HepG2 (cell line): ENCODE results near the gene CFAP46. TPM values are rescaled to one million over a fixed set of nuclear protein-coding genes. Genes with fewer than 3 reads are reported as not detected.

Experiments
- ATAC-seq: fragments of 200-7000 bp; cut with Tn5 transposase; 3 replicates; pipeline ENCODE4 v1.9.1; 2020; ENCODE audit warnings: mild to moderate bottlenecking, moderate library complexity
- BruUV-seq: library from RNA; stranded (reverse); fragments of 400-500 nt; replicated peaks from 2 replicates; lab custom pipeline; 2021; lab: Mats Ljungman, UMichigan
- CTCF ChIA-PET: fragments of 300-600 bp; formaldehyde crosslinking; extraction: SDS; loops from one replicate; lab custom pipeline; 2021; ENCODE audit warnings: low total read pairs, inconsistent platforms, low intra/inter-chr PET ratio; lab: Yijun Ruan, JAX
- POLR2A ChIA-PET: fragments of 350-600 bp; sonication (Branson Sonifier 250); formaldehyde crosslinking; loops from one replicate; lab custom pipeline; 2020; ENCODE audit warnings: antibody characterized with exemption, inconsistent platforms; lab: Yijun Ruan, JAX
- DNase-seq: peaks from one replicate; pipeline ENCODE4 v3.0.0-alpha.2; 2015; ENCODE audit warnings: low spot score
- FAIRE-seq: peaks from 3 replicates; lab custom pipeline; 2011; peaks lifted over from hg19 to GRCh38; lab: Jason Lieb, UNC
- H2AFZ ChIP-seq: one replicate; pipeline ENCODE4 v1.6.1; 2011; ENCODE audit warnings: low read length, inconsistent platforms
- H3K27ac ChIP-seq: fragments of 300-600 bp; 3 replicates; pipeline ENCODE4 v1.8.0; 2011; ENCODE audit warnings: mixed run types, mild to moderate bottlenecking, mixed read lengths, low read length, inconsistent platforms; ENCODE audit not compliant: insufficient read depth; ENCODE audit errors: extremely low read length
- H3K27me3 ChIP-seq, 2 experiments: fragments of 200-600 bp in 1 of 2; 2 replicates in 1 of 2; 3 replicates in 1 of 2; pipeline versions ENCODE4 v1.6.0 to v1.8.0; 2011; ENCODE audit warnings: low read length in 2 of 2, mild to moderate bottlenecking in 2 of 2, moderate library complexity in 2 of 2, inconsistent platforms in 1 of 2; ENCODE audit not compliant: insufficient read depth in 2 of 2, control insufficient read depth in 1 of 2
- H3K36me3 ChIP-seq, 2 experiments: fragments of 200-600 bp in 1 of 2; replicated peaks in 1 of 2; 2 replicates in 1 of 2; 3 replicates in 1 of 2; pipeline versions ENCODE4 v1.5.1 to v1.8.0; 2011; ENCODE audit warnings: low read length in 2 of 2, inconsistent platforms in 1 of 2; ENCODE audit not compliant: insufficient read depth in 2 of 2, control insufficient read depth in 1 of 2
- H3K4me1 ChIP-seq: 2 replicates; pipeline ENCODE4 v1.5.1; 2012; ENCODE audit warnings: low read length, inconsistent platforms; ENCODE audit not compliant: insufficient read depth
- H3K4me2 ChIP-seq: 2 replicates; pipeline ENCODE4 v1.6.0; 2011; ENCODE audit warnings: low read depth, low read length, inconsistent platforms
- H3K4me3 ChIP-seq, 3 experiments: fragments of 200-600 bp in 1 of 3; sonication (generic), shearing (Covaris generic) in 1 of 3; replicated peaks in 1 of 3; 2 replicates each; pipeline ENCODE4 v1.5.1; 2011 to 2016; ENCODE audit warnings: low read length in 3 of 3, inconsistent platforms in 2 of 3, low read depth in 2 of 3, mild to moderate bottlenecking in 2 of 3, control low read depth in 1 of 3, mixed read lengths in 1 of 3; ENCODE audit not compliant: insufficient read depth in 1 of 3
- H3K79me2 ChIP-seq: one replicate; pipeline ENCODE4 v1.6.1; 2011; ENCODE audit warnings: low read length, inconsistent platforms; ENCODE audit not compliant: insufficient read depth
- H3K9ac ChIP-seq: 2 replicates; pipeline ENCODE4 v1.6.0; 2011; ENCODE audit warnings: mild to moderate bottlenecking, low read depth, low read length, inconsistent platforms; ENCODE audit not compliant: insufficient read depth
- H3K9me3 ChIP-seq: 2 replicates; pipeline ENCODE4 v1.5.1; 2012; ENCODE audit warnings: mild to moderate bottlenecking, low read length
- H4K20me1 ChIP-seq: 2 replicates; pipeline ENCODE4 v1.6.0; 2011; ENCODE audit warnings: inconsistent platforms, mild to moderate bottlenecking, low read length, moderate library complexity; ENCODE audit not compliant: insufficient read depth
- ETV6 ChIP-seq: sonication (generic); formaldehyde crosslinking; conservative IDR thresholded peaks from 2 replicates; pipeline ENCODE4 v1.4.0; 2020; ENCODE audit warnings: missing genetic modification reagents
- KDM1A ChIP-seq: IDR thresholded peaks from 2 replicates; pipeline ENCODE4 v1.6.1; 2016; ENCODE audit warnings: missing compliant biosample characterization
- MED13 ChIP-seq: sonication (generic); formaldehyde crosslinking; IDR thresholded peaks from 2 replicates; pipeline ENCODE4 v1.5.0; 2020; ENCODE audit warnings: missing genetic modification reagents
- NR1H2 ChIP-seq: sonication (generic); formaldehyde crosslinking; IDR thresholded peaks from 2 replicates; pipeline ENCODE4 v1.8.1; 2022; ENCODE audit warnings: low read depth, missing genetic modification reagents, borderline replicate concordance
- ZNF263 ChIP-seq: sonication (generic); formaldehyde crosslinking; IDR thresholded peaks from 2 replicates; pipeline ENCODE4 v1.4.0; 2020; ENCODE audit warnings: missing genetic modification reagents
- ZNF354B ChIP-seq: sonication (generic); formaldehyde crosslinking; IDR thresholded peaks from 2 replicates; pipeline ENCODE4 v1.8.0; 2022; ENCODE audit warnings: mild to moderate bottlenecking, missing genetic modification reagents
- WGBS: methylation state at CpG from one replicate; pipeline ENCODE4 v1.1.6; 2017; ENCODE audit warnings: low lambda C conversion rate; 5-methylcytosine and 5-hydroxymethylcytosine counted together
- in situ Hi-C: cut with HindIII; loops from 2 replicates; pipeline ENCODE4 v1.10.0; 2017; ENCODE audit warnings: low pct_unique_long_range_greater_than_20kb; ENCODE audit not compliant: extremely low pct_ligation_motif_present
- intact Hi-C: fragments of 100-400 bp; cut with micrococcal nuclease; formaldehyde crosslinking; loops from one replicate; pipeline ENCODE4 v1.10.0; 2022; ENCODE audit not compliant: unreplicated experiment
- polyA plus RNA-seq, 8 experiments: library from polyadenylated mRNA; depleted of rRNA in 3 of 8; stranded (reverse) in 7 of 8; unstranded in 1 of 8; fragments of >200 nt; fragmentation: Illumina TruSeq in 4 of 8; extraction: Trizol in 4 of 8; gene quantifications; 2 replicates each; pipeline versions ENCODE4 v1.2.1 to v1.2.3, GENCODE V29; 2011 to 2016; ENCODE audit warnings: low read depth in 4 of 8, missing spikeins in 1 of 8, mixed read lengths in 1 of 8; ENCODE audit not compliant: insufficient read depth in 1 of 8
- total RNA-seq, 5 experiments: library from RNA; depleted of rRNA; stranded (reverse); fragments of >200 nt; fragmentation: Illumina TruSeq; extraction: Trizol; gene quantifications; 2 replicates each; pipeline ENCODE4 v1.2.3, GENCODE V29; 2016; ENCODE audit warnings: low read depth in 1 of 5
- TF ChIP-seq, protein P1 (sequence below): sonication (generic); formaldehyde crosslinking; IDR thresholded peaks from 2 replicates; pipeline ENCODE4 v1.5.1; 2020; ENCODE audit warnings: missing genetic modification reagents, mild to moderate bottlenecking, borderline replicate concordance
- TF ChIP-seq, protein P2 (sequence below): sonication (generic); formaldehyde crosslinking; IDR thresholded peaks from 2 replicates; pipeline ENCODE4 v1.5.0; 2020; ENCODE audit warnings: mild to moderate bottlenecking, missing genetic modification reagents, borderline replicate concordance
- TF ChIP-seq, protein P3 (sequence below): IDR thresholded peaks from 2 replicates; pipeline ENCODE4 v1.6.1; 2016; ENCODE audit warnings: missing genetic modification reagents, missing compliant biosample characterization
- TF ChIP-seq, protein P4 (sequence below): sonication (generic); formaldehyde crosslinking; IDR thresholded peaks from 2 replicates; pipeline ENCODE4 v1.5.0; 2020; ENCODE audit warnings: missing genetic modification reagents

CFAP46 gene
- total and polyA plus RNA-seq, 2 of the 13 experiments (the other 11 are each of a cell fraction or from before 2014, with no cell fraction given) = 0.24 to 0.84 TPM

DNA sequence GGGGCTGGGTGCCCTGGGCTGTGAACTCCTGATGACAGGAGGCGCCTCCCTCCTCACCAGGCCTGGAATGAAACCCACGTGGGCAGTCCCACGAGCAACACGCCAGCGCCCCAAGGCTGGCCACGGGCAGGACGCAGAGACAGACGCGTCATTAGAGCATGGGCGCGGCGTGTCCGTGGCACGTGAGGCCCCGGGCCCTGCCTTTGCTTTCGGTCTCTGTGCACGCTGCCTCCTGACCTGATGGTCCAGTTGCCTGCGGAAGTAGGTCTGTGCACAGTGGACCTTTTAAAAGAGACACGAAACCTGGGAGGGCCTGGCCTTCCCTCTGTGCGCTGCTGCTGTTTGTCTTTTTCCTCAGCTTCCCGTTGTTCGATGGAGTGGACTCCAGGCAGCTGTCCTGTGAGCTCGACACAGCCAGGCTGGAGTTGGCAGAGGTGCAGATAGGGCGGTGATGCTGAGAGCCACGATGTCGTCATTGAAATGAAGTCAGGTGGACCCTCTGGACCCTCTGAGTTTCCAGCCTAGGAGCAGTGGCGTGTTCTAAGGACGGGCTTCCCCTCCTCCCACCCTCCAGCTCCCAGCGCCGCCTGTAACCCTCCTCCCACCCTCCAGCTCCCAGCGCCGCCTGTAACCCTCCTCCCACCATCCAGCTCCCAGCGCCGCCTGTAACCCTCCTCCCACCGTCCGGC, 40.1 kb upstream of the CFAP46 start:
- H2AFZ ChIP-seq = no peak overlapping the region
- 0 out of 2 replicates have a peak, but pooled peaks cover 7% of the 10 kb centered on the region for H4K20me1 ChIP-seq
- H3K36me3 ChIP-seq = no peaks in the 10 kb centered on the region
- ChIA-PET CTCF (no interaction called here), POLR2A (no interaction called here)
- no peaks in the 10 kb centered on the region for H3K4me1 ChIP-seq
- WGBS = 57% methylated on average over 22 of the region's 36 CpGs
- no peaks in the 10 kb centered on the region for H3K9me3 ChIP-seq
- DNase-seq = no peak
- H3K4me3 ChIP-seq = no peak overlapping the region
- in situ Hi-C loops (no loop called here), intact Hi-C loops (no loop called here)
- BruUV-seq = no TSS peak
- no peak overlapping the region for H3K9ac ChIP-seq
- peaks cover 11 to 66% of the 10 kb centered on the region in 2 experiments; a peak in 4 of 5 replicates for H3K27me3 ChIP-seq
- H3K27ac ChIP-seq = no peak overlapping the region
- ATAC-seq = no peak
- H3K4me2 ChIP-seq = no peak overlapping the region
- H3K79me2 ChIP-seq = no peaks in the 10 kb centered on the region
- FAIRE-seq = no peak
- TF ChIP-seq ETV6 (no peak), NR1H2 (no peak), KDM1A (CRISPR knock-in tag) (no peak), ZNF263 (peak; percentile 42; the same call in 1 of the 2 replicates), MED13 (CRISPR knock-in tag) (no peak), ZNF354B (CRISPR knock-in tag) (no peak)
- TF ChIP-seq, protein P1, sequence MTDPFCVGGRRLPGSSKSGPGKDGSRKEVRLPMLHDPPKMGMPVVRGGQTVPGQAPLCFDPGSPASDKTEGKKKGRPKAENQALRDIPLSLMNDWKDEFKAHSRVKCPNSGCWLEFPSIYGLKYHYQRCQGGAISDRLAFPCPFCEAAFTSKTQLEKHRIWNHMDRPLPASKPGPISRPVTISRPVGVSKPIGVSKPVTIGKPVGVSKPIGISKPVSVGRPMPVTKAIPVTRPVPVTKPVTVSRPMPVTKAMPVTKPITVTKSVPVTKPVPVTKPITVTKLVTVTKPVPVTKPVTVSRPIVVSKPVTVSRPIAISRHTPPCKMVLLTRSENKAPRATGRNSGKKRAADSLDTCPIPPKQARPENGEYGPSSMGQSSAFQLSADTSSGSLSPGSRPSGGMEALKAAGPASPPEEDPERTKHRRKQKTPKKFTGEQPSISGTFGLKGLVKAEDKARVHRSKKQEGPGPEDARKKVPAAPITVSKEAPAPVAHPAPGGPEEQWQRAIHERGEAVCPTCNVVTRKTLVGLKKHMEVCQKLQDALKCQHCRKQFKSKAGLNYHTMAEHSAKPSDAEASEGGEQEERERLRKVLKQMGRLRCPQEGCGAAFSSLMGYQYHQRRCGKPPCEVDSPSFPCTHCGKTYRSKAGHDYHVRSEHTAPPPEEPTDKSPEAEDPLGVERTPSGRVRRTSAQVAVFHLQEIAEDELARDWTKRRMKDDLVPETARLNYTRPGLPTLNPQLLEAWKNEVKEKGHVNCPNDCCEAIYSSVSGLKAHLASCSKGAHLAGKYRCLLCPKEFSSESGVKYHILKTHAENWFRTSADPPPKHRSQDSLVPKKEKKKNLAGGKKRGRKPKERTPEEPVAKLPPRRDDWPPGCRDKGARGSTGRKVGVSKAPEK (CRISPR knock-in tag) = no peak
- TF ChIP-seq, protein P2, sequence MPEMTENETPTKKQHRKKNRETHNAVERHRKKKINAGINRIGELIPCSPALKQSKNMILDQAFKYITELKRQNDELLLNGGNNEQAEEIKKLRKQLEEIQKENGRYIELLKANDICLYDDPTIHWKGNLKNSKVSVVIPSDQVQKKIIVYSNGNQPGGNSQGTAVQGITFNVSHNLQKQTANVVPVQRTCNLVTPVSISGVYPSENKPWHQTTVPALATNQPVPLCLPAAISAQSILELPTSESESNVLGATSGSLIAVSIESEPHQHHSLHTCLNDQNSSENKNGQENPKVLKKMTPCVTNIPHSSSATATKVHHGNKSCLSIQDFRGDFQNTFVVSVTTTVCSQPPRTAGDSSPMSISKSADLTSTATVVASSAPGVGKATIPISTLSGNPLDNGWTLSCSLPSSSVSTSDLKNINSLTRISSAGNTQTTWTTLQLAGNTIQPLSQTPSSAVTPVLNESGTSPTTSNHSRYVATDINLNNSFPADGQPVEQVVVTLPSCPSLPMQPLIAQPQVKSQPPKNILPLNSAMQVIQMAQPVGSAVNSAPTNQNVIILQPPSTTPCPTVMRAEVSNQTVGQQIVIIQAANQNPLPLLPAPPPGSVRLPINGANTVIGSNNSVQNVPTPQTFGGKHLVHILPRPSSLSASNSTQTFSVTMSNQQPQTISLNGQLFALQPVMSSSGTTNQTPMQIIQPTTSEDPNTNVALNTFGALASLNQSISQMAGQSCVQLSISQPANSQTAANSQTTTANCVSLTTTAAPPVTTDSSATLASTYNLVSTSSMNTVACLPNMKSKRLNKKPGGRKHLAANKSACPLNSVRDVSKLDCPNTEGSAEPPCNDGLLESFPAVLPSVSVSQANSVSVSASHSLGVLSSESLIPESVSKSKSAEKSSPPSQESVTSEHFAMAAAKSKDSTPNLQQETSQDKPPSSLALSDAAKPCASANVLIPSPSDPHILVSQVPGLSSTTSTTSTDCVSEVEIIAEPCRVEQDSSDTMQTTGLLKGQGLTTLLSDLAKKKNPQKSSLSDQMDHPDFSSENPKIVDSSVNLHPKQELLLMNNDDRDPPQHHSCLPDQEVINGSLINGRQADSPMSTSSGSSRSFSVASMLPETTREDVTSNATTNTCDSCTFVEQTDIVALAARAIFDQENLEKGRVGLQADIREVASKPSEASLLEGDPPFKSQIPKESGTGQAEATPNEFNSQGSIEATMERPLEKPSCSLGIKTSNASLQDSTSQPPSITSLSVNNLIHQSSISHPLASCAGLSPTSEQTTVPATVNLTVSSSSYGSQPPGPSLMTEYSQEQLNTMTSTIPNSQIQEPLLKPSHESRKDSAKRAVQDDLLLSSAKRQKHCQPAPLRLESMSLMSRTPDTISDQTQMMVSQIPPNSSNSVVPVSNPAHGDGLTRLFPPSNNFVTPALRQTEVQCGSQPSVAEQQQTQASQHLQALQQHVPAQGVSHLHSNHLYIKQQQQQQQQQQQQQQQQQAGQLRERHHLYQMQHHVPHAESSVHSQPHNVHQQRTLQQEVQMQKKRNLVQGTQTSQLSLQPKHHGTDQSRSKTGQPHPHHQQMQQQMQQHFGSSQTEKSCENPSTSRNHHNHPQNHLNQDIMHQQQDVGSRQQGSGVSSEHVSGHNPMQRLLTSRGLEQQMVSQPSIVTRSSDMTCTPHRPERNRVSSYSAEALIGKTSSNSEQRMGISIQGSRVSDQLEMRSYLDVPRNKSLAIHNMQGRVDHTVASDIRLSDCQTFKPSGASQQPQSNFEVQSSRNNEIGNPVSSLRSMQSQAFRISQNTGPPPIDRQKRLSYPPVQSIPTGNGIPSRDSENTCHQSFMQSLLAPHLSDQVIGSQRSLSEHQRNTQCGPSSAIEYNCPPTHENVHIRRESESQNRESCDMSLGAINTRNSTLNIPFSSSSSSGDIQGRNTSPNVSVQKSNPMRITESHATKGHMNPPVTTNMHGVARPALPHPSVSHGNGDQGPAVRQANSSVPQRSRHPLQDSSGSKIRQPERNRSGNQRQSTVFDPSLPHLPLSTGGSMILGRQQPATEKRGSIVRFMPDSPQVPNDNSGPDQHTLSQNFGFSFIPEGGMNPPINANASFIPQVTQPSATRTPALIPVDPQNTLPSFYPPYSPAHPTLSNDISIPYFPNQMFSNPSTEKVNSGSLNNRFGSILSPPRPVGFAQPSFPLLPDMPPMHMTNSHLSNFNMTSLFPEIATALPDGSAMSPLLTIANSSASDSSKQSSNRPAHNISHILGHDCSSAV (CRISPR knock-in tag) = no peak
- TF ChIP-seq, protein P3, sequence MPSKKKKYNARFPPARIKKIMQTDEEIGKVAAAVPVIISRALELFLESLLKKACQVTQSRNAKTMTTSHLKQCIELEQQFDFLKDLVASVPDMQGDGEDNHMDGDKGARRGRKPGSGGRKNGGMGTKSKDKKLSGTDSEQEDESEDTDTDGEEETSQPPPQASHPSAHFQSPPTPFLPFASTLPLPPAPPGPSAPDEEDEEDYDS (CRISPR knock-in tag) = no peak
- TF ChIP-seq, protein P4, sequence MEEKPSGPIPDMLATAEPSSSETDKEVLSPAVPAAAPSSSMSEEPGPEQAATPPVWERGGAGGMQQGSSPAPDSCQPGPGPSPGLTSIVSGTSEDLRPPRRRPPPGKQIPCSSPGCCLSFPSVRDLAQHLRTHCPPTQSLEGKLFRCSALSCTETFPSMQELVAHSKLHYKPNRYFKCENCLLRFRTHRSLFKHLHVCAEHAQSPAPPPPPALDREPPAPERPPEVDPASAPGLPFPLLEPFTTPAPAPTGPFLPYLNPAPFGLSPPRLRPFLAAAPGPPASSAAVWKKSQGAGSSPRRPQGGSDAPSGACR (CRISPR knock-in tag) = no peak
